Neural progenitor cell (in vitro differentiated cells): ENCODE measurements around the gene PTPN11. TPM values are rescaled to one million over a fixed set of nuclear protein-coding genes. Genes with fewer than 3 reads are reported as not detected.

Experiments used
- DNase-seq: peaks from one replicate; pipeline ENCODE4 v3.0.0-alpha.2; 2016; ENCODE audit warnings: low spot score
- H2AFZ ChIP-seq: fragments of 200-600 bp; sonication (generic); replicated peaks from 2 replicates; pipeline ENCODE4 v1.6.1; 2016; ENCODE audit warnings: antibody characterized with exemption
- H3F3A ChIP-seq: fragments of 200-600 bp; sonication (generic); 2 replicates; pipeline ENCODE4 v1.6.1; 2016; ENCODE audit warnings: antibody characterized with exemption, low read depth
- H3K27ac ChIP-seq: fragments of 200-600 bp; sonication (generic); 2 replicates; pipeline ENCODE4 v1.5.1; 2016; ENCODE audit warnings: mild to moderate bottlenecking
- H3K27me3 ChIP-seq: fragments of 200-600 bp; sonication (generic); 2 replicates; pipeline ENCODE4 v1.6.1; 2016; ENCODE audit warnings: mild to moderate bottlenecking, moderate library complexity
- H3K36me3 ChIP-seq: fragments of 200-600 bp; sonication (generic); 2 replicates; pipeline ENCODE4 v1.5.1; 2016
- H3K4me1 ChIP-seq: fragments of 200-600 bp; sonication (generic); 2 replicates; pipeline ENCODE4 v1.6.1; 2016; ENCODE audit warnings: mixed run types
- H3K4me2 ChIP-seq: fragments of 200-600 bp; sonication (generic); 2 replicates; pipeline ENCODE4 v1.6.1; 2016
- H3K4me3 ChIP-seq: fragments of 200-600 bp; sonication (generic); 2 replicates; pipeline ENCODE4 v1.5.1; 2016
- H3K79me2 ChIP-seq: fragments of 200-600 bp; sonication (generic); 2 replicates; pipeline ENCODE4 v1.6.1; 2016; ENCODE audit warnings: low read depth
- H3K9ac ChIP-seq: fragments of 200-600 bp; sonication (generic); 2 replicates; pipeline ENCODE4 v1.6.1; 2016
- H3K9me3 ChIP-seq: fragments of 200-600 bp; sonication (generic); 2 replicates; pipeline ENCODE4 v1.5.1; 2016; ENCODE audit warnings: low read depth
- H4K20me1 ChIP-seq: fragments of 200-600 bp; sonication (generic); 2 replicates; pipeline ENCODE4 v1.6.1; 2016; ENCODE audit warnings: low read depth
- H3K27ac Mint-ChIP-seq: 3 replicates; pipeline ENCODE4 v1.8.0; 2021; ENCODE audit warnings: mixed read lengths
- H3K27me3 Mint-ChIP-seq: 2 replicates; pipeline ENCODE4 v1.8.0; 2022; ENCODE audit warnings: low read depth, mild to moderate bottlenecking, inconsistent platforms, moderate library complexity, mixed read lengths; ENCODE audit not compliant: insufficient read depth
- H3K36me3 Mint-ChIP-seq: 3 replicates; pipeline ENCODE4 v1.8.0; 2021; ENCODE audit warnings: mixed read lengths
- H3K4me1 Mint-ChIP-seq: 3 replicates; pipeline ENCODE4 v1.8.0; 2021; ENCODE audit warnings: mixed read lengths
- H3K4me3 Mint-ChIP-seq: 3 replicates; pipeline ENCODE4 v1.8.0; 2021; ENCODE audit warnings: mild to moderate bottlenecking, moderate library complexity, mixed read lengths
- H3K9me3 Mint-ChIP-seq: 3 replicates; pipeline ENCODE4 v1.8.0; 2020; ENCODE audit warnings: mixed read lengths
- EZH2 ChIP-seq: fragments of 200-600 bp; sonication (generic); IDR thresholded peaks from 2 replicates; pipeline ENCODE4 v1.6.1; 2017; ENCODE audit warnings: antibody characterized with exemption, mild to moderate bottlenecking, moderate library complexity
- EZH2phosphoT487 ChIP-seq: fragments of 200-600 bp; sonication (generic); IDR thresholded peaks from 2 replicates; pipeline ENCODE4 v1.6.1; 2017; ENCODE audit warnings: antibody characterized with exemption
- total RNA-seq: library from RNA; depleted of rRNA; stranded (reverse); fragments of >200 nt; gene quantifications from 2 replicates; pipeline ENCODE4 v1.2.3, GENCODE V29; 2015; ENCODE audit warnings: low replicate concordance
- TF ChIP-seq, protein P1 (sequence below): fragments of 200-600 bp; sonication (generic); IDR thresholded peaks from 2 replicates; pipeline ENCODE4 v1.5.1; 2017; ENCODE audit warnings: antibody characterized with exemption, mild to moderate bottlenecking

PTPN11 gene
- total RNA-seq, 1 donor from 2014 or later = 85.2 TPM

DNA sequence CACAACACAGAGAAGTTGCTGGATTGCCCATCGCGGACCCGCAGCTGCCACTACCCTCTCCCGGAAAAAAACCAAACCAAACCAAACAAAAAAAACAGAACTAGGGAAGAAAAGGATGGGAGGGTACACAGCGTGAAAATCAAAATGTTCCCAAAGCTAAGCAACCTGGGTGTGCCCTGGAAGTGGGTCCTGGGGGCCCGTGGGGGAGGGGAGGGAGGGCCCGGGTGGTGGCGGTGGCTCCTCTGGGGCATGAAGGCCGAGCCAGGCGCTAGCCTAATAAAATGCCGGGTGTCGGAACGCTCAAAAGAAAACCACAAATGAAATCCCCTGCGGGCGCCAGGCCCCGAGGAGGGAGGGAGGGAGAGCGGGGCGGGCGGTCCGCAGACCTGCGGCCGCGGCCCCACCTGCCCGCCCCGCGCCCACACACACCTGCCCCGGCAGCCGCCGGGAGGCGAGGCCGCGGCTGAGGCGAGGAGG, 37.3 kb upstream of the PTPN11 start:
- no peaks in the 10 kb centered on the region for H3K9me3 ChIP-seq
- H3K9me3 Mint-ChIP-seq = peaks cover 2% of the 10 kb centered on the region
- H3K27me3 ChIP-seq = no peaks in the 10 kb centered on the region
- H3F3A ChIP-seq = peaks cover 26% of the 10 kb centered on the region
- H3K36me3 Mint-ChIP-seq = peaks cover 5% of the 10 kb centered on the region
- peak overlapping the region; percentile 57 for H3K9ac ChIP-seq
- no peak overlapping the region for H3K27ac ChIP-seq
- peak; percentile 62 for DNase-seq
- peaks cover 51% of the 10 kb centered on the region for H3K79me2 ChIP-seq
- peak overlapping the region; percentile 93 for H3K4me2 ChIP-seq
- H4K20me1 ChIP-seq = peaks cover 6% of the 10 kb centered on the region
- H3K4me3 Mint-ChIP-seq = peak overlapping the region; percentile 100
- no peaks in the 10 kb centered on the region for H3K4me1 ChIP-seq
- TF ChIP-seq, protein P1, sequence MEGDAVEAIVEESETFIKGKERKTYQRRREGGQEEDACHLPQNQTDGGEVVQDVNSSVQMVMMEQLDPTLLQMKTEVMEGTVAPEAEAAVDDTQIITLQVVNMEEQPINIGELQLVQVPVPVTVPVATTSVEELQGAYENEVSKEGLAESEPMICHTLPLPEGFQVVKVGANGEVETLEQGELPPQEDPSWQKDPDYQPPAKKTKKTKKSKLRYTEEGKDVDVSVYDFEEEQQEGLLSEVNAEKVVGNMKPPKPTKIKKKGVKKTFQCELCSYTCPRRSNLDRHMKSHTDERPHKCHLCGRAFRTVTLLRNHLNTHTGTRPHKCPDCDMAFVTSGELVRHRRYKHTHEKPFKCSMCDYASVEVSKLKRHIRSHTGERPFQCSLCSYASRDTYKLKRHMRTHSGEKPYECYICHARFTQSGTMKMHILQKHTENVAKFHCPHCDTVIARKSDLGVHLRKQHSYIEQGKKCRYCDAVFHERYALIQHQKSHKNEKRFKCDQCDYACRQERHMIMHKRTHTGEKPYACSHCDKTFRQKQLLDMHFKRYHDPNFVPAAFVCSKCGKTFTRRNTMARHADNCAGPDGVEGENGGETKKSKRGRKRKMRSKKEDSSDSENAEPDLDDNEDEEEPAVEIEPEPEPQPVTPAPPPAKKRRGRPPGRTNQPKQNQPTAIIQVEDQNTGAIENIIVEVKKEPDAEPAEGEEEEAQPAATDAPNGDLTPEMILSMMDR = no peak
- TF ChIP-seq EZH2 = no peak
- TF ChIP-seq EZH2phosphoT487 = no peak
- peak overlapping the region; percentile 82 for H3K4me3 ChIP-seq
- no peaks in the 10 kb centered on the region for H3K27me3 Mint-ChIP-seq
- H3K4me1 Mint-ChIP-seq = peaks cover 22% of the 10 kb centered on the region
- H2AFZ ChIP-seq = peak overlapping the region; percentile 70
- no peaks in the 10 kb centered on the region for H3K36me3 ChIP-seq
- peak overlapping the region; percentile 44 for H3K27ac Mint-ChIP-seq

DNA sequence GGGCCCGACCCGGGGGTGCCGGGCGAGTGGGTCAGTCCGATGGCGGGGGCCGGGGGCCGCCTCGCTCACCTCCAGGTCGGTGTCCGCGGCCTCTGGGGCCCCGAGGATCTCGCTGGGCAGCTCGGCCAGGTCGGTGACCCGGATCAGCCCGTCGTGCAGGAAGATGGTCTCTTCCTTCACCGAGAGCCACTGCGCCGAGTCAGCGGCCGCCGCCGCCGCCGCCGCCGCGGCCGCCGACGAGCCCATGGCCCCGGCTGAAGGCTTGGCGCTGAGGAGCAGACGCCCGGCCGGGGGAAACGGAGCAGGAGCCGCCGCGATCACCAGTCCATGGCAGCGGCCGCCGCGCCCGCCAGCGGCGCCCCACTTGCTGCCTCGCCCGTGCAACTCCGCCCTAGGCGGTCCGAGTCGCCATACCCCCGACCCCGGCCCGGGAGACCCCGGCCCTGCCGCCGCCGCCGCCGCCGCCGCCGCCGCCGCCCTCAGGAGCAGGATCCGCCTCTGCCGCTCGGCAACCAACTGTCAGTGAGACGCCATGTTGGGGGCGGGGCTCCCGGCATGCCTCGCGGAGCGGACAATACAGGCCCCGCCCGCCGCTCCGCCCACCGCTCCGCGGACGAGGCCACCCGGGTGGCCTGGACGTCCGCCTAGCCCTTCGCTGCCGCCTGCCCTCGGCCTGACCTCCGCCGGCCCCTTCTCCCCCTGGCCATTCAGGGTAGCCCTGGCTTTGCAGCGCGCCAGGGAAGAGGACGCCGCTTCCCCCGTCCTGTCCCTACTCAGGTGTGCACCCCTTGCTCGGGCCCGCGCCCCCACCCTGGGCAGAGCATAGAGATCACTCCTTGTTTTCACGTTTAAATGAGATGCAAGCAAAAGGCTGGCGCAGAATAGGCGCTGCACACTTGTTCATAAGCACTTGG, 36.6 kb upstream of the PTPN11 start, which contains the start of gene HECTD4:
TSS of gene HECTD4 (minus strand) at position 549 of the 914 bp plus-strand sequence. CDS start at position 246, 303 bp downstream.
- Mint-ChIP-seq H3K9me3 (no peaks in the 10 kb centered on the region), H3K27me3 (no peaks in the 10 kb centered on the region), H3K27ac (peak within 1 kb of the TSS; percentile 51), H3K36me3 (peaks cover 2% of the 10 kb centered on the region), H3K4me3 (peak within 1 kb of the TSS; percentile 100), H3K4me1 (peaks cover 27% of the 10 kb centered on the region)
- H3K27me3 ChIP-seq = no peaks in the 10 kb centered on the region
- H3K4me1 ChIP-seq = no peaks in the 10 kb centered on the region
- H4K20me1 ChIP-seq = peaks cover 6% of the 10 kb centered on the region
- no peaks in the 10 kb centered on the region for H3K36me3 ChIP-seq
- peak within 1 kb of the TSS; percentile 70 for H2AFZ ChIP-seq
- peaks cover 26% of the 10 kb centered on the region for H3F3A ChIP-seq
- TF ChIP-seq EZH2phosphoT487 = no peak
- TF ChIP-seq EZH2 = no peak
- TF ChIP-seq, protein P1 = no peak
- H3K4me3 ChIP-seq = peak within 1 kb of the TSS; percentile 82
- DNase-seq = peak; percentile 99
- peaks cover 44% of the 10 kb centered on the region for H3K79me2 ChIP-seq
- H3K9ac ChIP-seq = peak within 1 kb of the TSS; percentile 57
- H3K4me2 ChIP-seq = peak within 1 kb of the TSS; percentile 93
- no peak within 1 kb of the TSS for H3K27ac ChIP-seq
- no peaks in the 10 kb centered on the region for H3K9me3 ChIP-seq

DNA sequence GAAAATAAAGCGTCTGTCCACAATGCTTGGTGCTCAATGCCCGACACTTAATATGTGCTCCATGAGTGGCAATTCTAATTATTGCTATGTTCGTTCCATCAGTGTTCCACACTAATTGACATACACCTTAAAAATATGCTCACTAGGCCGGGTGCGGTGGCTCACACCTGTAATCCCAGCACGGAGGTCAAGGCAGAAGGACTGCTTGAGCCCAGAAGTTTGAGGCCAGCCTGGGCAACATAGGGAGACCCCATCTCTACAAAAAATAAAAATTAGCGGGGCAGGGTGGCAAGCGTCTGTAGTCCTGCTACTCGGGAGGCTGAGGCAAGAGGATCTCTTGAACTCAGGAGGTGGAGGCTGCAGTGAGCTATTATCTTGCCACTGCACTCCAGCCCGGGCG, 35.9 kb upstream of the PTPN11 start:
- H3K9me3 Mint-ChIP-seq = no peaks in the 10 kb centered on the region
- H3K9ac ChIP-seq = no peak overlapping the region

More for the DNA sequence above, 35.9 kb upstream of the PTPN11 start:
- Mint-ChIP-seq H3K4me1 (peaks cover 31% of the 10 kb centered on the region), H3K4me3 (peak overlapping the region; percentile 86), H3K27ac (peak overlapping the region; percentile 51), H3K27me3 (no peaks in the 10 kb centered on the region), H3K36me3 (peaks cover 2% of the 10 kb centered on the region)
- no peak for DNase-seq
- H2AFZ ChIP-seq = no peak overlapping the region
- H3F3A ChIP-seq = peaks cover 26% of the 10 kb centered on the region
- H3K4me1 ChIP-seq = no peaks in the 10 kb centered on the region
- no peak overlapping the region for H3K27ac ChIP-seq
- no peaks in the 10 kb centered on the region for H3K9me3 ChIP-seq
- H3K79me2 ChIP-seq = peaks cover 36% of the 10 kb centered on the region
- TF ChIP-seq, protein P1 = no peak
- no peak for TF ChIP-seq EZH2
- no peak for TF ChIP-seq EZH2phosphoT487
- H3K36me3 ChIP-seq = no peaks in the 10 kb centered on the region
- H4K20me1 ChIP-seq = peaks cover 6% of the 10 kb centered on the region
- H3K4me2 ChIP-seq = peak overlapping the region; percentile 75
- H3K4me3 ChIP-seq = no peak overlapping the region
- no peaks in the 10 kb centered on the region for H3K27me3 ChIP-seq
